Stimulated activated memory B cell treated with anti-CD40 and anti-IgM and Interleukin-4, amounts not matched to agents 10 μg/mL and 1 μg/mL and 100 μg/mL, for 72 hours (primary cell): ENCODE data around the gene MATR3.
A peak's percentile ranks its signal among the peaks of the same experiment; 100 is the strongest.
"Not testable (repeated sequence)": the region's sequence is repeated elsewhere in the genome, so short reads cannot be mapped to it uniquely, and the experiment has no call there.

Experiments used
- ATAC-seq: fragments of 150-1000 bp; cut with Tn5 transposase; 2 replicates; pipeline ENCODE4 v1.10.0; 2021
- H3K27ac Mint-ChIP-seq: one replicate; pipeline ENCODE4 v1.8.0; 2022; ENCODE audit warnings: mild to moderate bottlenecking, mixed read lengths
- H3K27me3 Mint-ChIP-seq: one replicate; pipeline ENCODE4 v1.8.0; 2022; ENCODE audit warnings: mixed read lengths
- H3K36me3 Mint-ChIP-seq: one replicate; pipeline ENCODE4 v1.8.0; 2022; ENCODE audit warnings: mixed read lengths
- H3K4me1 Mint-ChIP-seq: one replicate; pipeline ENCODE4 v1.8.0; 2022; ENCODE audit warnings: mixed read lengths
- H3K4me3 Mint-ChIP-seq: one replicate; pipeline ENCODE4 v1.8.0; 2022; ENCODE audit warnings: mild to moderate bottlenecking, moderate library complexity, mixed read lengths
- H3K9me3 Mint-ChIP-seq: one replicate; pipeline ENCODE4 v1.8.0; 2022; ENCODE audit warnings: mixed read lengths

The MATR3 gene

GRCh38 chr5:139343476-139343875 lies 49.9 kb downstream of the MATR3 start:
- peak overlapping the region; percentile 87 for H3K27ac Mint-ChIP-seq
- H3K4me3 Mint-ChIP-seq: peak overlapping the region; percentile 95
- no peaks in the 10 kb centered on the region for H3K27me3 Mint-ChIP-seq
- no peaks in the 10 kb centered on the region for H3K9me3 Mint-ChIP-seq
- ATAC-seq: no peak
- peaks cover 9% of the 10 kb centered on the region for H3K36me3 Mint-ChIP-seq
- peaks cover 46% of the 10 kb centered on the region for H3K4me1 Mint-ChIP-seq

DNA sequence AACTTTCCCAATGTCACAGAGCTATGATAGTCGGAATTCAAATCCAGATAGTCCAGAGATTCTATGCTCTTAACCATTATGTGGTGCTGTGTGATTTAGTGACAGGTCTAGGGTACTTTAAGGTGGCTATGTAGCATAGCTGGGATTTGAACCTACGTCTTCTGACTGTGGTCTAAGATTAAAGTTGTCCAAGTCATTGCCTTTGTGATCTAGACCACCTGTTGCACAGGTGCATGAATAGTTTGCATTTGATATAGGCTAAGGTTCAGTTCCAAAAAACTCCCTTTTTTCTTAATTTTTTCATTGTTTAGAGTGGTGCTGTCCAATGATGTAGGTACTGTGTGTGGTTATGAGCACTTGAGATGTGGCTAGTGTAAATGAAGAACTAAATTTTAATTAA lies 50.6 kb downstream of the MATR3 start:
- Mint-ChIP-seq H3K27ac (no peak overlapping the region), H3K36me3 (peaks cover 9% of the 10 kb centered on the region), H3K27me3 (no peaks in the 10 kb centered on the region), H3K4me3 (no peak overlapping the region), H3K9me3 (no peaks in the 10 kb centered on the region), H3K4me1 (peaks cover 53% of the 10 kb centered on the region)
- ATAC-seq: no peak

DNA sequence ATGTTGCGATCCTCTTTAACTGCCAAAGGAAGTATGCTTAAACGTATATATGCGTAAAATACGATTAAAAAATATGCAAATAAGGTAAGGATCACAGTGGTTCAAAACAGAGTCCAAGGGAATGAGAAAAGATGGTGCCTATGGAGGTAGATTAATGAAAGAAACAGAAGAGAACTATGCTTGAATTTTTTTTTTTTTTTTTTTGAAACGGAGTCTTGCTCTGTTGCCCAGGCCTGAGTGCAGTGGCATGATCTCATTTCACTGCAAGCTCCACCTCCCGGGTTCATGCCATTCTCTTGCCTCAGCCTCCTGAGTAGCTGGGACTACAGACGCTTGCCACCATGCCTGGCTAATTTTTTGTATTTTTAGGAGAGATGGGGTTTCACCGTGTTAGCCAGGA lies 51.9 kb downstream of the MATR3 start:
- H3K36me3 Mint-ChIP-seq, H3K27me3 Mint-ChIP-seq, H3K9me3 Mint-ChIP-seq, ATAC-seq, H3K27ac Mint-ChIP-seq, H3K4me3 Mint-ChIP-seq: not testable (repeated sequence)
- peaks cover 54% of the 10 kb centered on the region for H3K4me1 Mint-ChIP-seq

GRCh38 chr5:139347863-139348262 lies 54.3 kb downstream of the MATR3 start:
- H3K4me1 Mint-ChIP-seq: peaks cover 41% of the 10 kb centered on the region
- H3K36me3 Mint-ChIP-seq, H3K9me3 Mint-ChIP-seq, ATAC-seq, H3K4me3 Mint-ChIP-seq, H3K27me3 Mint-ChIP-seq, H3K27ac Mint-ChIP-seq: not testable (repeated sequence)

DNA sequence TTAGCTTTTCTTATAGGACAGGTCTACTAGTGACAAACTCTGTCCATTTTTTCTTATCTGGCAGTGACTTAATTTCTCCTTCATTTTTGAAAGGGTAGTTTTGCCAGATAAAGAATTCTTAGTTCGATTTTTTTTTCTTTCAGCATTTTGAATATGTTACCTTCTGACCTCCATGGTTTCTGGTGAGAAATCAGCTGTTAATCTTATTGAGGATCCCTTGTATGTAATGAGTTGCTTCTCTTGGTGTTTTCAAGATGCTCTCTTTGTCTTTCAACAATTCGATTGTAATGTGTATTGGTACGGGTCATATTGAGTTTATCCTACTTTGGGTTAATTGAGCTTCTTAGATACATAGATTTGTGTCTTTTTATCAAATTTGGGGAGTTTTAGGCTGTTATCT lies 60.6 kb downstream of the MATR3 start:
- Mint-ChIP-seq H3K27ac (no peak overlapping the region), H3K4me3 (no peak overlapping the region), H3K36me3 (peaks cover 17% of the 10 kb centered on the region), H3K9me3 (no peaks in the 10 kb centered on the region), H3K4me1 (peaks cover 17% of the 10 kb centered on the region), H3K27me3 (no peaks in the 10 kb centered on the region)
- no peak for ATAC-seq

- Mint-ChIP-seq H3K36me3 (peaks cover 17% of the 10 kb centered on the region), H3K4me1 (peaks cover 24% of the 10 kb centered on the region)
- H3K27ac Mint-ChIP-seq, ATAC-seq, H3K27me3 Mint-ChIP-seq, H3K4me3 Mint-ChIP-seq, H3K9me3 Mint-ChIP-seq: not testable (repeated sequence)
Measured at GRCh38 chr5:139355900-139356299, 62.4 kb downstream of the MATR3 start.

DNA sequence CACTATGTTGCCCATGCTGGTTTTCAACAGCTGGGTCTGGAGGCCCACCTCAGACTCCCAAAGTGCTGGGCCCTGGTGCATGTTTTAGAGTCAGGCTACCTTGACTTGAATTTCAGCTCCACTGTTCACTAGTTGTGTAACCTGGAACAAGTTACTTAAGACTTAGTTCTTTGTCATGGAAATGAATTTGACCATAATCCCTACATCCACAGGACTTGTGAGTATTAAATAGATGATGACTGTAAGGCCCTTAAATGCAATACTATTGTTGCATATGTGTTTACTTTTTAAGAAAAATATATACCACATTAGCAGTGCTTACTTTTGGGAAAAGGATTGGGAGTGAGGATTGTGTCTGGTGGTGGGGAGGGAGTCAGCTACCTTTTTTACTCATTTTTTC lies 64.5 kb downstream of the MATR3 start:
- H3K27me3 Mint-ChIP-seq: no peaks in the 10 kb centered on the region
- H3K4me3 Mint-ChIP-seq: no peak overlapping the region
- H3K36me3 Mint-ChIP-seq: peaks cover 17% of the 10 kb centered on the region
- no peaks in the 10 kb centered on the region for H3K9me3 Mint-ChIP-seq
- no peak for ATAC-seq
- H3K27ac Mint-ChIP-seq: peak overlapping the region; percentile 14
- H3K4me1 Mint-ChIP-seq: peaks cover 25% of the 10 kb centered on the region

- Mint-ChIP-seq H3K27ac (no peak overlapping the region), H3K27me3 (no peaks in the 10 kb centered on the region), H3K4me1 (peaks cover 22% of the 10 kb centered on the region), H3K9me3 (no peaks in the 10 kb centered on the region), H3K4me3 (no peak overlapping the region), H3K36me3 (peaks cover 21% of the 10 kb centered on the region)
- ATAC-seq: no peak
Measured at GRCh38 chr5:139360384-139360783, 66.8 kb downstream of the MATR3 start.

GRCh38 chr5:139361835-139362429 lies 68.4 kb downstream of the MATR3 start:
- peaks cover 22% of the 10 kb centered on the region for H3K4me1 Mint-ChIP-seq
- H3K27ac Mint-ChIP-seq: no peak overlapping the region
- H3K27me3 Mint-ChIP-seq: no peaks in the 10 kb centered on the region
- H3K4me3 Mint-ChIP-seq: no peak overlapping the region
- H3K9me3 Mint-ChIP-seq: no peaks in the 10 kb centered on the region
- peaks cover 21% of the 10 kb centered on the region for H3K36me3 Mint-ChIP-seq
- ATAC-seq: no peak

- Mint-ChIP-seq H3K36me3 (peaks cover 20% of the 10 kb centered on the region), H3K4me3 (no peak overlapping the region), H3K9me3 (no peaks in the 10 kb centered on the region), H3K4me1 (peaks cover 14% of the 10 kb centered on the region), H3K27ac (no peak overlapping the region), H3K27me3 (no peaks in the 10 kb centered on the region)
- no peak for ATAC-seq
Measured at GRCh38 chr5:139363937-139364336, 70.4 kb downstream of the MATR3 start.

DNA sequence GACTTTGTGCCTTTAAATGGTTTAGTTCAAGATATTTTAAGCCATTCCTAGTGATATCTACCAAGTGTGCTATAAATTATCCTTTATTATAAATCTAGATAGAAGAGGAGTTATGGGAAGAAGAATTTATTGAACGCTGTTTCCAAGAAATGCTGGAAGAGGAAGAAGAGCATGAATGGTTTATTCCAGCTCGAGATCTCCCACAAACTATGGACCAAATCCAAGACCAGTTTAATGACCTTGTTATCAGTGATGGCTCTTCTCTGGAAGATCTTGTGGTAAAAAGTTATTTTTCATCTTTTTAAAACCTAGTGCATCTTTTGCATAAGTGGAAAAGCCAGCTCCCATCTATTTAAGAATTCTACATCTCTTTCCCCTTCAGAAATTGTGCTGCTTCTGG lies 70.9 kb downstream of the MATR3 start:
- no peak overlapping the region for H3K4me3 Mint-ChIP-seq
- H3K27me3 Mint-ChIP-seq: no peaks in the 10 kb centered on the region
- H3K9me3 Mint-ChIP-seq: no peaks in the 10 kb centered on the region
- H3K36me3 Mint-ChIP-seq: peaks cover 20% of the 10 kb centered on the region
- ATAC-seq: no peak
- no peak overlapping the region for H3K27ac Mint-ChIP-seq
- H3K4me1 Mint-ChIP-seq: peaks cover 14% of the 10 kb centered on the region

- Mint-ChIP-seq H3K27ac (peak overlapping the region; percentile 34), H3K4me3 (no peak overlapping the region), H3K36me3 (peaks cover 27% of the 10 kb centered on the region)
Measured at GRCh38 chr5:139368613-139369012, 75.1 kb downstream of the MATR3 start.

GRCh38 chr5:139369181-139369580 lies 75.6 kb downstream of the MATR3 start:
- Mint-ChIP-seq H3K27me3 (no peaks in the 10 kb centered on the region), H3K9me3 (no peaks in the 10 kb centered on the region), H3K27ac (no peak overlapping the region), H3K36me3 (peaks cover 23% of the 10 kb centered on the region), H3K4me3 (no peak overlapping the region), H3K4me1 (no peaks in the 10 kb centered on the region)
- no peak for ATAC-seq

More at GRCh38 chr5:139368613-139369012, 75.1 kb downstream of the MATR3 start:
- H3K9me3 Mint-ChIP-seq: no peaks in the 10 kb centered on the region
- H3K27me3 Mint-ChIP-seq: no peaks in the 10 kb centered on the region
- peaks cover 5% of the 10 kb centered on the region for H3K4me1 Mint-ChIP-seq
- ATAC-seq: no peak

GRCh38 chr5:139371482-139372435 lies 78.2 kb downstream of the MATR3 start:
- H3K27ac Mint-ChIP-seq: no peak overlapping the region
- H3K4me1 Mint-ChIP-seq: no peaks in the 10 kb centered on the region
- H3K36me3 Mint-ChIP-seq: peaks cover 28% of the 10 kb centered on the region
- no peaks in the 10 kb centered on the region for H3K27me3 Mint-ChIP-seq
- H3K4me3 Mint-ChIP-seq: no peak overlapping the region
- H3K9me3 Mint-ChIP-seq: no peaks in the 10 kb centered on the region
- no peak for ATAC-seq

- Mint-ChIP-seq H3K4me3 (no peak overlapping the region), H3K4me1 (peaks cover 15% of the 10 kb centered on the region), H3K36me3 (peaks cover 33% of the 10 kb centered on the region), H3K27ac (no peak overlapping the region), H3K9me3 (no peaks in the 10 kb centered on the region), H3K27me3 (no peaks in the 10 kb centered on the region)
- no peak for ATAC-seq
Measured at GRCh38 chr5:139374909-139375308, 81.4 kb downstream of the MATR3 start.

DNA sequence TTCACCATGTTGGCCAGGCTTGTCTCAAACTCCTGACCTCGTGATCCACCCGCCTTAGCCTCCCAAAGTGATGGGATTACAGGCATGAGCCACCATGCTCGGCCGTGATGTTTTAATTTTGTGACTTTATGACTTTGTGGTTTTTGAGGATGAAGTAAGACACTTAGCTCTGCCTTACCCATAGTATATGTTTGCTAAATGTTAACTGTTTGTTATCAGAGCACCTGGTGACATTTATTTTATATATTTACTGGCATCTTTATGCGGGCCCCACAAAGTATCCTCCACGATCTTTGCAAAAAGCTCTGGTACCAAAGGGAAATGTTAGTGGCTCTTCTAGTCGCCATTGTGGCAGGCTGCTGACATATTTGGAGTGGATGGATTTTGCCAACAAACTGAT lies 82.8 kb downstream of the MATR3 start:
- H3K9me3 Mint-ChIP-seq: no peaks in the 10 kb centered on the region
- peaks cover 17% of the 10 kb centered on the region for H3K4me1 Mint-ChIP-seq
- H3K27me3 Mint-ChIP-seq: no peaks in the 10 kb centered on the region
- H3K36me3 Mint-ChIP-seq: peaks cover 33% of the 10 kb centered on the region
- ATAC-seq: no peak
- H3K4me3 Mint-ChIP-seq: no peak overlapping the region
- H3K27ac Mint-ChIP-seq: no peak overlapping the region
